HL-60 (cell line): ENCODE measurements around the gene AFF3.
"Not testable (repeated sequence)": the region's sequence is repeated elsewhere in the genome, so short reads cannot be mapped to it uniquely, and the experiment has no call there.

Experiments
- GABPA ChIP-seq: IDR thresholded peaks from 2 replicates; pipeline ENCODE4 v1.6.1; 2012; ENCODE audit warnings: low read depth
- POLR2AphosphoS5 ChIP-seq: IDR thresholded peaks from 2 replicates; pipeline ENCODE4 v1.6.1; 2012; ENCODE audit warnings: low read depth
- SPI1 ChIP-seq: IDR thresholded peaks from 2 replicates; pipeline ENCODE4 v1.6.1; 2012; ENCODE audit warnings: low read depth, mild to moderate bottlenecking, borderline replicate concordance
- TF ChIP-seq, protein P1 (sequence below): IDR thresholded peaks from one replicate; pipeline ENCODE4 v1.5.1; 2011; ENCODE audit warnings: low read length, control low read depth, inconsistent platforms; ENCODE audit not compliant: insufficient read depth
- TF ChIP-seq, protein P2 (sequence below): IDR thresholded peaks from 2 replicates; pipeline ENCODE4 v1.6.1; 2012; ENCODE audit warnings: low read depth; ENCODE audit not compliant: insufficient replicate concordance

DNA sequence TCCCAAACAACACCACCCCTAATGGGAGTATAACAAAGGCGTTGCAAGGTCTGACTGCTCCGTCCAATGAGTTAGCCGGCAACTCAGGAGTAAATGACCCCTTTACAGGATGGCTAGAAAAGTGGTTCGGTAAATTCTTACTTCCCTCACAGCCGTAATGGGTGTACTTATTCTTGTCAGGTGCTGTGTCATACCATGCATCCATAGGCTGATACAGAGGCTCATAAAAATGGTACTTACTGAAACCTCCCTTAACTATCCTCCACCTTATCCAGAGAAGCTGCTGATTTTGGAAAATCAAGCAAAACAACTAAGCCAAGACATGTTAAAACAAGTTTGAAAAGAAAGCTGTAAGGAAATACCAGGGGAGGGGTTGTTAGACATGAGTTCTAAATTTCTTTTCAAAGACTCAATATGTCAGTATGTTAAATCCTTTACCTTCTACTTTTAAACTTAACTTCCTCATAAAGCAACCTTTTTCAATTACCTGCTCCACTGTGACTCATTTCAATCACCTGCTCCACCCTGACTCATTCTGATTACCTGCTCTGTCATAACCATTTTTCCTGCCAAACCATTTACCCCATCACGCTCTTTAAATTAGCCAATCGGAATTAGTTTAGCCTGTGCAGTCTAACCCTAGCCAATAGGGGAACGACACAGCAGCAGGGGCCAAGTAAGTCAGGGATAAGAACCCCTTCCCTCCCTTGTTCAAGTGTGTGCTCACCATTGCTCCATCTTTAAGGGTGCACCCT lies 638.6 kb downstream of the AFF3 start:
- not testable (repeated sequence) for TF ChIP-seq POLR2AphosphoS5, GABPA, SPI1
- TF ChIP-seq, protein P1, sequence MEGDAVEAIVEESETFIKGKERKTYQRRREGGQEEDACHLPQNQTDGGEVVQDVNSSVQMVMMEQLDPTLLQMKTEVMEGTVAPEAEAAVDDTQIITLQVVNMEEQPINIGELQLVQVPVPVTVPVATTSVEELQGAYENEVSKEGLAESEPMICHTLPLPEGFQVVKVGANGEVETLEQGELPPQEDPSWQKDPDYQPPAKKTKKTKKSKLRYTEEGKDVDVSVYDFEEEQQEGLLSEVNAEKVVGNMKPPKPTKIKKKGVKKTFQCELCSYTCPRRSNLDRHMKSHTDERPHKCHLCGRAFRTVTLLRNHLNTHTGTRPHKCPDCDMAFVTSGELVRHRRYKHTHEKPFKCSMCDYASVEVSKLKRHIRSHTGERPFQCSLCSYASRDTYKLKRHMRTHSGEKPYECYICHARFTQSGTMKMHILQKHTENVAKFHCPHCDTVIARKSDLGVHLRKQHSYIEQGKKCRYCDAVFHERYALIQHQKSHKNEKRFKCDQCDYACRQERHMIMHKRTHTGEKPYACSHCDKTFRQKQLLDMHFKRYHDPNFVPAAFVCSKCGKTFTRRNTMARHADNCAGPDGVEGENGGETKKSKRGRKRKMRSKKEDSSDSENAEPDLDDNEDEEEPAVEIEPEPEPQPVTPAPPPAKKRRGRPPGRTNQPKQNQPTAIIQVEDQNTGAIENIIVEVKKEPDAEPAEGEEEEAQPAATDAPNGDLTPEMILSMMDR = not testable (repeated sequence)
- TF ChIP-seq, protein P2, sequence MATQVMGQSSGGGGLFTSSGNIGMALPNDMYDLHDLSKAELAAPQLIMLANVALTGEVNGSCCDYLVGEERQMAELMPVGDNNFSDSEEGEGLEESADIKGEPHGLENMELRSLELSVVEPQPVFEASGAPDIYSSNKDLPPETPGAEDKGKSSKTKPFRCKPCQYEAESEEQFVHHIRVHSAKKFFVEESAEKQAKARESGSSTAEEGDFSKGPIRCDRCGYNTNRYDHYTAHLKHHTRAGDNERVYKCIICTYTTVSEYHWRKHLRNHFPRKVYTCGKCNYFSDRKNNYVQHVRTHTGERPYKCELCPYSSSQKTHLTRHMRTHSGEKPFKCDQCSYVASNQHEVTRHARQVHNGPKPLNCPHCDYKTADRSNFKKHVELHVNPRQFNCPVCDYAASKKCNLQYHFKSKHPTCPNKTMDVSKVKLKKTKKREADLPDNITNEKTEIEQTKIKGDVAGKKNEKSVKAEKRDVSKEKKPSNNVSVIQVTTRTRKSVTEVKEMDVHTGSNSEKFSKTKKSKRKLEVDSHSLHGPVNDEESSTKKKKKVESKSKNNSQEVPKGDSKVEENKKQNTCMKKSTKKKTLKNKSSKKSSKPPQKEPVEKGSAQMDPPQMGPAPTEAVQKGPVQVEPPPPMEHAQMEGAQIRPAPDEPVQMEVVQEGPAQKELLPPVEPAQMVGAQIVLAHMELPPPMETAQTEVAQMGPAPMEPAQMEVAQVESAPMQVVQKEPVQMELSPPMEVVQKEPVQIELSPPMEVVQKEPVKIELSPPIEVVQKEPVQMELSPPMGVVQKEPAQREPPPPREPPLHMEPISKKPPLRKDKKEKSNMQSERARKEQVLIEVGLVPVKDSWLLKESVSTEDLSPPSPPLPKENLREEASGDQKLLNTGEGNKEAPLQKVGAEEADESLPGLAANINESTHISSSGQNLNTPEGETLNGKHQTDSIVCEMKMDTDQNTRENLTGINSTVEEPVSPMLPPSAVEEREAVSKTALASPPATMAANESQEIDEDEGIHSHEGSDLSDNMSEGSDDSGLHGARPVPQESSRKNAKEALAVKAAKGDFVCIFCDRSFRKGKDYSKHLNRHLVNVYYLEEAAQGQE = not testable (repeated sequence)
